ENCODE results near the gene NOL8.

DNA sequence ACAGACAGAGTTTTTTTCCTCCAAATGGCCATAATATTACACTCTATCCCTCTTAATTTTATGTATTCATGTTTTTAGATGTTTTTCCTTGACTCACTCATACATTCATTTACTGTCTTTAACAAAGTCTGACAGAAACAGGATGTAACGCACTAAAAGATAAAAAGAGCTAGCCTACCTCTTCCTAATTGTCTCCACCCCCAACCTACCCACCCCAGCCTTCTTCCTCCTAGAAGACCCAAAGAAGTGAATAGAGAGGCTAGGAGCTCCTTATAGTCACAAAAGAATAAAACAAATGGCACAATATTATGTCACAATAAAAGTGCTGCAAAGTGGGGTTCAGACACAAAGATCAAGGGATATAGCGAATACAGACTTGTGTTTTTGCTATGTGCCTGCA, 719 bp downstream of the NOL8 start:
- TF ChIP-seq POLR2A (IDR thresholded peaks at IDR 0.05) = no peak
- TF ChIP-seq, protein P1, sequence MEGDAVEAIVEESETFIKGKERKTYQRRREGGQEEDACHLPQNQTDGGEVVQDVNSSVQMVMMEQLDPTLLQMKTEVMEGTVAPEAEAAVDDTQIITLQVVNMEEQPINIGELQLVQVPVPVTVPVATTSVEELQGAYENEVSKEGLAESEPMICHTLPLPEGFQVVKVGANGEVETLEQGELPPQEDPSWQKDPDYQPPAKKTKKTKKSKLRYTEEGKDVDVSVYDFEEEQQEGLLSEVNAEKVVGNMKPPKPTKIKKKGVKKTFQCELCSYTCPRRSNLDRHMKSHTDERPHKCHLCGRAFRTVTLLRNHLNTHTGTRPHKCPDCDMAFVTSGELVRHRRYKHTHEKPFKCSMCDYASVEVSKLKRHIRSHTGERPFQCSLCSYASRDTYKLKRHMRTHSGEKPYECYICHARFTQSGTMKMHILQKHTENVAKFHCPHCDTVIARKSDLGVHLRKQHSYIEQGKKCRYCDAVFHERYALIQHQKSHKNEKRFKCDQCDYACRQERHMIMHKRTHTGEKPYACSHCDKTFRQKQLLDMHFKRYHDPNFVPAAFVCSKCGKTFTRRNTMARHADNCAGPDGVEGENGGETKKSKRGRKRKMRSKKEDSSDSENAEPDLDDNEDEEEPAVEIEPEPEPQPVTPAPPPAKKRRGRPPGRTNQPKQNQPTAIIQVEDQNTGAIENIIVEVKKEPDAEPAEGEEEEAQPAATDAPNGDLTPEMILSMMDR (IDR thresholded peaks at IDR 0.05) = no peak
